SIG-M5 treated with dmso at 0.1 percent for 504 hours (cell line): ENCODE results near the gene LDB1.

ENCODE experiments used
- DNase-seq: peaks from one replicate; lab custom pipeline; 2025; ENCODE audit not compliant: unreplicated experiment; lab: John Stamatoyannopoulos, UW

The LDB1 gene

DNA sequence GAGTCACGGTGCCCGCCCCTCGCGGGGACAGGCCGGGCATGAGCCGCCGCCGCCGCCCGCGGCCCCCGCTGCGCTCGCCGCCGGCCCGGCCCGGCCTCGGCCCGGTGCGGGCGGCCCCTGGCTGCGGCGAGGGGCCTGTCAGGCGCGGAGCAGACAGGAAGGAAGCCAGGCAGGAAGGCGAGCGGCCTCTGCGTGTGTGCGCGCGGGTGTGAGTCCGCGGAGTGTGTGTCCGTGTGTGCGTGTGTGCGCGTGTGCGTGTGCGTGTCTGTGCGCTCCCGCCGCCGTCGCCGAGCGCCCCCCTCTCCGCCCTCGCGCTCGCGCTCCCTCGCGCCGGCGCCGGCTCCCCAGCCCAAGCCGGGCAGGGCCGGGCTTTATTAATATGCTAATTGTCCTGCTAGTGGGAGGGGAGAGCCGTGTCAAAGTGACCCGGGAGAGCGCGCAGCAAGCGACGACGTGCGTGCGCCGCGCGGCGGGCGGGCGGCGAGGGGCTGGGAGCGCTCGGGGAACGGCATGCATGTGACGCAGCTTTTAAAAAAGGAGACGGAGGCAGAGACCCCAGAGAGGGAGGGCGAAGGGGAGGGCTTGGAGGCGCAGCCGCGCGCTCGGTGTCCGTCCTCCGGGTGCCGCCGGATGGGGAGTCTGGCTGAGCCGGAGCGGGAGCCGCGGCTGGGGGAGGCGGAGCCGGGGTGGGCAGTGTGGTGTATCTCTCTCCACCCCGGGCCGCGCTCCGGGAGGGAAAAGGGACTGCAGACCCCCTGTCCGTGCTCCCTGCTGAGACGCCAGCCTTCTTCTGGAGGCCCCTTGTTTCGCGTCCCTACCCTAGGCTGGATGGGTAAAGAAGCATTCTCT lies at the start of gene LDB1:
TSS of gene LDB1 (minus strand) at position 227 of the 849 bp plus-strand sequence. CDS start 258 bp downstream, outside the sequence.
- DNase-seq: peak; percentile 77

DNA sequence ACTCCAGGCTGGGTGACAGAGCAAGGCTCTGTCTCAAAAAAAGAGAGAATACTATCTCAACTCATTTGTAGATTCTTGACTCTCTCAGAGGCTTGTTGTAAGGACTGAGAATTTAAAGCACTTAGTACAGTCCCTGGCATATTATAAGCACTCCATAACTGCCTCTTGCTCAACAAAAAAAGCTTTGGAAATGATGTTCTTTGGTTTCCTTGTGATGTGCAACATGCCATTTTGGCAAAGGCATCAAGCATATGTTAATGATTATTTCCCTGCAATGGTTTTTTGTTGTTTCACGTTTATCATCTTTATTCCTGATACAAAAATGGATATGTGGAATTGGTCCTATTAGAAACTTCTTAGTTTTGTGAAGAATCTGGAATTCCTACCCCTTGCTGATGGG lies 47.7 kb upstream of the LDB1 start:
- DNase-seq: no peak

DNA sequence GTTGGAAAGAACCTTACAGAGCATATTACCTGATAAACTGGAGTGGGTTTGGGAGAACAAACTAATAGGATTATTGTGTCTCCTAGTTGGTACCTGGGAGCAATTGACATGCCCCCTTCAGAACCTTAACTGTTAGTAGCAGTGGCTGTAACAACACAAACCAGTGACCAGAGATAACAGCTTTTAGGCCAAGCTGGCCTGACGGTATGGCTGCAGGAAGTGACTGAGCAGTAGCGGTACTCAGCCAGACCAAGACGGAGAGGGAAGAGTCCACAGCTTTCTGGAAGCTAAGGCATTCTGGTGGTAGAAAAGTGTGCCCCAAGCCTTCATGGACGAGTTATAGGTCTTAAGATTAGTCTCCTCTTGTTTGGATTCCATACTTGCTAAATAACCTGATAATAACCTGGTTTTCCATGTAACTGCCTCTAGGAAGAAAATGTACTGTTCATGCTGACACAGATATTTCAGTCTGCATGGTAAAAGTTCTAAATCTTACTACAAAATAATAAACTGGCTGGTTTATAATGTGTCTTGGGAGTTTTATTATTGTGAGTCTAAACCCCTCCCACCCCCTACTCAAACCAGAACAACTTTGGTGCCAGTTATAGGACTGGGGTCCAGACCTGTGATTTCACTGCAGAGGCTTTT lies 43.3 kb upstream of the LDB1 start:
- DNase-seq: no peak

GRCh38 chr10:102159831-102160230 lies 39.7 kb upstream of the LDB1 start:
- DNase-seq: no peak

DNA sequence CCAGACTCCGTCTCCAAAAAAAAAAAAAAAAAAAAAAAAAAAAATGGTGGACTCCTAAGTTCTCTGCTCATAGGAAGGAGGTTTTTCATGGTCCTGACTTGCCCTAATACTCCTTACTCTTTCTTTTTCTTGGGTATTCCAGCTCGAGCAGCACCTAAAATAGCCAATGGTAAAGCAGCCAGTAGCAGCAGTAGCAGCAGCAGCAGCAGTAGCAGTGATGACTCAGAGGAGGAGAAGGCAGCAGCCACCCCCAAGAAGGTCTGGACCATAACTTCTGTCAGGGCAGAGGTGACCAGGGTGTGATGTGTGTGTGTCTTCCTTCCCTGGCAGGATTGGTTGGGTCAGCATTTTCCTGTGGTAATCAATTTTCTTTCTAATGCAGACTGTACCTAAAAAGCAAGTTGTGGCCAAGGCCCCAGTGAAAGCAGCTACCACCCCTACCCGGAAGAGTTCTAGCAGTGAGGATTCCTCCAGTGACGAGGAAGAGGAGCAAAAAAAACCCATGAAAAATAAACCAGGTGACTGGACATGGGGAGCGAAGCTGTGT lies 39.0 kb upstream of the LDB1 start:
- DNase-seq: no peak

GRCh38 chr10:102157224-102157623 lies 37.1 kb upstream of the LDB1 start:
- DNase-seq: no peak

DNA sequence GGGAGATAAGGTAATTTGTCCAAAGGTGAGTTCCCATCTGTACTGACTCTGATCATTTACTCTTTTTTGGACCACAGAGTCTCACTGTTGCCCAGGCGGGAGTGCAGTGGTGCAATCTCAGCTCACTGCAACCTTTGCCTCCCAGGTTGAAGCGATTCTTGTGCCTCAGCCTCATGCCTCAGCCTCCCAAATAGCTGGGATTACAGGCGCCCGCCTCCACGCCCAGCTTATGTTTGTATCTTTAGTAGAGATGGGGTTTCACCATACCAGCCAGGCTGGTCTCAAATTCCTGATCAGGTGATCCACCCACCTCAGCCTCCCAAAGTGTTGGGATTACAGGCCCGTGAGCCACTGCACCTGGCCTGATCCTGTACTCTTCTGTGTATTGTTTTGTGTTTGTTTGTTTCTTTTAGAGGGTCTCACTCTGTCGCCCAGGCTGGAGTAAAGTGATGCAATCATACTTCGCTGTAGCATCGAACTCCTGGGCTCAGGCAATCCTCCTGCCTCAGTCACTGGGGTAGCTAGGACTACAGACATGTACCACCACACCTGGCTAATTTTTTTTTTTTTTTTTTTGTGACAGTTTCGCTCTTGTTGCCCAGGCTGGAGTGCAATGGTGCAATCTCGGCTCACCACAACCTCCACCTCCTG lies 34.4 kb upstream of the LDB1 start:
- no peak for DNase-seq

- DNase-seq: no peak
These were observed 33.0 kb upstream of the LDB1 start for GRCh38 chr10:102153093-102153620.

DNA sequence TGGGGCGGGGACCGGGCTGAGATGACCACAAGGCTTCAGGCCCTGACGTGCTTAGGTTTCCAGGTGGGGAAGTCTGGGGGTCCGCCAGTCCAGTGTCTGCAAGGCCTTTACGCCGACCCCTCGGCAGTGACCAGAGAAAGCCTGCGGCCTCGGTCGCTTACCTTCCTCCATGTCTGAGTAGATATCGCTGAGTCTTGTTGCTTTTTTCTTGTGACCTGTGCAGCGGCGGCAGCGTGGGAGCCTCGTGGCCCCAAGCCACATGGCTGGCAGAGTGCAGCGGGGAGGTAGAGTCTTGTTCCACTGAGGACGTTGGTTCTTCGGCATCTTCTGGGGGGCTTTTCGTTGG lies 32.4 kb upstream of the LDB1 start:
- no peak for DNase-seq

- DNase-seq: peak; percentile 97
These were observed 31.8 kb upstream of the LDB1 start, which contains the start of gene NOLC1 for GRCh38 chr10:102151774-102152544. NOLC1 (plus strand) TSS chr10:102152389; CDS start chr10:102152411, 22 bp downstream.

GRCh38 chr10:102150970-102151773 lies 31.0 kb upstream of the LDB1 start:
- no peak for DNase-seq

DNA sequence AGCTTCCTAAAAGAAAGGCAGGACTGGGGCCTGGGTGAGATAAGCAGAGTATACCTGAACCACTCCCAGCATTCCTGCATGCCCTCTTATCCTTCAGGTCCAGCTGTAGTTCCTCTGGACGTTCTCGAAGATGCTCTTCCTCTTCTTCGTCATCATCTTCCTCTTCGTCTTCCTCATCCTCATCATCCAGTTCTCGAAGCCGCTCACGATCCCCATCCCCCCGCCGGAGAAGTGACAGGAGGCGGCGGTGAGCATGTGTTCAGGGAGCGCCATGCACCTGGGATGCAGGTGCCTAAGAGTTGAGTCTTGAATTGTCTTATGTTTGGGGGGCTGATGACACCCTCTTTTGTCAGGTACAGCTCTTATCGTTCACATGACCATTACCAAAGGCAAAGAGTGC lies 28.1 kb upstream of the LDB1 start:
- DNase-seq: no peak

GRCh38 chr10:102147561-102147960 lies 27.4 kb upstream of the LDB1 start:
- no peak for DNase-seq

DNA sequence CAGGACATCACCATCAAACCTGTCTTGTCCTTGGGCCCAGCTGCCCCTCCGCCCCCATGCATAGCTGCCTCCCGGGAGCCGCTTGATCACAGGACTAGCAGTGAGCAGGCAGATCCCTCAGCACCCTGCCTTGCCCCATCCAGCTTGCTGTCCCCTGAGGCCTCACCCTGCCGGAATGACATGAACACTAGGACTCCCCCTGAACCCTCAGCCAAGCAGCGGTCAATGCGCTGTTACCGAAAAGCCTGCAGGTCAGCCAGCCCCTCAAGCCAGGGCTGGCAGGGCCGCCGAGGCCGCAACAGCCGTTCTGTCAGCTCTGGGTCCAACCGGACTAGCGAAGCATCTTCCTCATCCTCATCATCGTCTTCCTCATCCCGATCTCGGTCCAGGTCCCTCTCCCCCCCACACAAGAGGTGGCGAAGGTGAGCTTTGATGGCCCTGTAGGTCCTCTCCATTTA lies 26.8 kb upstream of the LDB1 start:
- DNase-seq: no peak

GRCh38 chr10:102141583-102142107 lies 21.5 kb upstream of the LDB1 start:
- no peak for DNase-seq

- no peak for DNase-seq
These were observed 20.9 kb upstream of the LDB1 start for GRCh38 chr10:102140913-102141540.

DNA sequence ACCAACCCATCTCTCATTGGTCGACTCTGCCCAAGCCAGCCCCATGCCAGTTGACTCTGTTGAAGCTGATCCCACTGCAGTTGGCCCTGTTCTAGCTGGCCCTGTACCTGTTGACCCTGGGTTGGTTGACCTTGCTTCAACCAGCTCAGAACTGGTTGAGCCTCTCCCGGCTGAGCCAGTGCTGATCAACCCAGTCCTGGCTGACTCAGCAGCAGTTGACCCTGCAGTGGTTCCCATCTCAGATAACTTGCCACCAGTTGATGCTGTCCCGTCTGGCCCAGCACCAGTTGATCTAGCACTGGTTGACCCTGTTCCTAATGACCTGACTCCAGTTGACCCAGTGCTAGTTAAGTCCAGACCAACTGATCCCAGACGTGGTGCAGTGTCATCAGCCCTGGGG lies 20.1 kb upstream of the LDB1 start:
- DNase-seq: no peak

DNA sequence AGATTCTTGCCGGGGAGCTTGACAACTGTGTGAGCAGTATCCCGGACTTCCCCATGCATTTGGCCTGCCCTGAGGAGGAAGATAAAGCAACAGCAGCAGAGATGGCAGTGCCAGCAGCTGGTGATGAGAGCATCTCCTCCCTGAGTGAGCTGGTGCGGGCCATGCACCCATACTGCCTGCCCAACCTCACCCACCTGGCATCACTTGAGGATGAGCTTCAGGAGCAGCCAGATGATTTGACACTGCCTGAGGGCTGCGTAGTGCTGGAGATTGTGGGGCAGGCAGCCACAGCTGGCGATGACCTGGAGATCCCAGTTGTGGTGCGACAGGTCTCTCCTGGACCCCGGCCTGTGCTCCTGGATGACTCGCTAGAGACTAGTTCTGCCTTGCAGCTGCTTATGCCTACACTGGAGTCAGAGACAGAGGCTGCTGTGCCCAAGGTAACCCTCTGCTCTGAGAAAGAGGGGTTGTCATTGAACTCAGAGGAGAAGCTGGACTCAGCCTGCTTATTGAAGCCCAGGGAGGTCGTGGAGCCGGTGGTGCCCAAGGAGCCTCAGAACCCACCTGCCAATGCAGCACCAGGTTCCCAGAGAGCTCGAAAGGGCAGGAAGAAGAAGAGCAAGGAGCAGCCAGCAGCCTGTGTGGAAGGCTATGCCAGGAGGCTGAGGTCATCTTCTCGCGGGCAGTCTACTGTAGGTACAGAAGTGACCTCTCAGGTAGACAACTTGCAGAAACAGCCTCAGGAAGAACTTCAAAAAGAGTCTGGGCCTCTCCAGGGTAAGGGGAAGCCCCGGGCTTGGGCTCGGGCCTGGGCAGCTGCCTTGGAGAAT lies 19.3 kb upstream of the LDB1 start:
- no peak for DNase-seq
